ENCODE data around the gene ARHGAP44.

Gene ARHGAP44

GRCh38 chr17:12983991-12984884 is 194.9 kb downstream of the ARHGAP44 start:
- no peak for DNase-seq (ENCODE audit: extremely low spot score)
- ChIA-PET CTCF (no interaction called here), POLR2A (no interaction called here)
- TF ChIP-seq BHLHE40 (IDR thresholded peaks at IDR 0.05; ENCODE audit: borderline replicate concordance): no peak
- TF ChIP-seq FOXM1 (IDR thresholded peaks at IDR 0.05; ENCODE audit: borderline replicate concordance): no peak
- TF ChIP-seq HDGF (IDR thresholded peaks at IDR 0.05; ENCODE audit: borderline replicate concordance): no peak
- TF ChIP-seq ELF4 (IDR thresholded peaks at IDR 0.05): no peak
- no peak for TF ChIP-seq FOXA1 (IDR thresholded peaks at IDR 0.05)
- TF ChIP-seq NFRKB (IDR thresholded peaks at IDR 0.05): no peak
- no peak for TF ChIP-seq CTBP1 (IDR thresholded peaks at IDR 0.05; ENCODE audit: borderline replicate concordance)
- TF ChIP-seq SUZ12 (IDR thresholded peaks at IDR 0.05): no peak
- TF ChIP-seq FOXK2 (IDR thresholded peaks at IDR 0.05): no peak
- no peak for TF ChIP-seq PKNOX1 (IDR thresholded peaks at IDR 0.05)
- TF ChIP-seq LEF1 (IDR thresholded peaks at IDR 0.05; ENCODE audit: borderline replicate concordance): no peak
- TF ChIP-seq SP1 (IDR thresholded peaks at IDR 0.05): no peak
- TF ChIP-seq ZNF384 (IDR thresholded peaks at IDR 0.05): no peak
- no peak for TF ChIP-seq L3MBTL2 (conservative IDR thresholded peaks at IDR 0.05)
- no peak for TF ChIP-seq TARDBP (IDR thresholded peaks at IDR 0.05)
- TF ChIP-seq ARNT (IDR thresholded peaks at IDR 0.05): no peak

DNA sequence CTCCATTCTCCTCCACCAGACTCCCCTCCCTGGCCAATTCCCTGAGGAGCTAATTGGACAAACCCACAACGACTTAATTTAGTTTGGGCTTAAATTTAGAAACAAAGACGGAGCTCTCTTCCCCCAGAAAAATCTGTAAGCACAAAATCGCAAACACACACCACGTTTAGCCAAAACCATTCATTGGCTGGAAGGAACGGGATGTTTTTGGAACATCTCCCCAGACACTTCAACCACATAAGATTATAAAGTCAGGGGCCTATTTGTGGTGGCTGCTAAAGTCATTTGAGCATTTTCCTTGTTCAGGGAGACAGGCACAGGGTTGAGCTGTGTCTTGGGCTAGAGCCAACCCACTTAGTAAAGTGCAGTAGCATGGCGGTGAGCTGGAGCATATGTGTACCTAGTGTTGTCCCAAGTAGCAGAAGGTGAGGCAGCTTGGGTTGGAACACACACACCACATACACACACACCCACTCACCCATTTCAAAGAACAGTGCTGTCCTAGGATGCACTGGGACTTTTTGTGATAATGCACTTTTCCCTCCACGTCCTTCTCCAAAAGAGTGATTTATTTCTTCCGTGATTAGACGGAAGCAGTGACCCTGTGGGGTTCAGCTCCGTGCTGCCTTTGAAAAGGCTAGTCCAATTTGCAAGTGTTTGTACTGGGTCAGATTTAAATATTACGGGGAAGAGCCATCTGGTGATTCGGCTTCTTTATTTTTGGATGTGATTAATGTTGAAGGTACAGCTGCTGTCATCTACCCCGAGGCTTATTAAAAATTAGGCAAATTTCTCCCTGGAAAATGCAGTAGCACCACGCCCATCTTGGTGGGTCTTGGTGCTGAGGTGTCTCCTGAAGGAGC is 196.4 kb downstream of the ARHGAP44 start:
- no peak for DNase-seq (ENCODE audit: extremely low spot score)
- ChIA-PET POLR2A (no interaction called here), CTCF (no interaction called here)
- no peak for TF ChIP-seq NFRKB (IDR thresholded peaks at IDR 0.05)
- no peak for TF ChIP-seq ELF4 (IDR thresholded peaks at IDR 0.05)

DNA sequence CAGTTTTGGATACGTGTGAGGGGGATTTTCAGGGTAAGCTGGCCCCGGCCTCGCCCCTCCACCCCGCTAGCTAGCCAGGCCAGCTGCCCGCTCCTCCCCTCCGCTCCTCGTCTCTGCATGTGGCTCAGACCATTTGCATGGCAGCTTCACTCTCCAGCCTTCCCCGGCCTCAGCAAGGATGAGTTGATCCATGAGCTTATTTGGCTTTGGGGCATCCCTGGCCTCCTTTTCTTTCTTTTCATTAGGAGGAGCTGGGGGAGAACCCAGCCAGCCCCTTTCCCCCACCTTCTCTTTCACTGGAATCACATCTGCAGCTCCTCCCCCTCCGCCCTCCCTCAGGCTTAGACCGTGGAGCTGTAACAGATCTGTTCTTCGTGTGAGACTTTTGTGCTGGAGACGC is 197.8 kb downstream of the ARHGAP44 start:
- TF ChIP-seq CTBP1 (IDR thresholded peaks at IDR 0.05; ENCODE audit: borderline replicate concordance): no peak
- no peak for TF ChIP-seq BHLHE40 (IDR thresholded peaks at IDR 0.05; ENCODE audit: borderline replicate concordance)
- TF ChIP-seq ARNT (IDR thresholded peaks at IDR 0.05): no peak
- TF ChIP-seq FOXA1 (IDR thresholded peaks at IDR 0.05): no peak
- no peak for TF ChIP-seq HDGF (IDR thresholded peaks at IDR 0.05; ENCODE audit: borderline replicate concordance)
- no peak for TF ChIP-seq ELF4 (IDR thresholded peaks at IDR 0.05)
- no peak for TF ChIP-seq NFRKB (IDR thresholded peaks at IDR 0.05)
- TF ChIP-seq FOXM1 (IDR thresholded peaks at IDR 0.05; ENCODE audit: borderline replicate concordance): no peak
- TF ChIP-seq L3MBTL2 (conservative IDR thresholded peaks at IDR 0.05): no peak
- no peak for TF ChIP-seq FOXK2 (IDR thresholded peaks at IDR 0.05)
- no peak for TF ChIP-seq TARDBP (IDR thresholded peaks at IDR 0.05)
- CTCF ChIA-PET: no interaction called here
- POLR2A ChIA-PET: interaction anchor here (1.6 kb wide), 1 partner anchor 31 kb away, joined by 5 read pairs; the partner anchor contains the start of gene ELAC2
- DNase-seq (ENCODE audit: extremely low spot score): no peak

- DNase-seq (ENCODE audit: extremely low spot score): no peak
- ChIA-PET POLR2A (no interaction called here), CTCF (no interaction called here)
- no peak for TF ChIP-seq SP1 (IDR thresholded peaks at IDR 0.05)
Measured at GRCh38 chr17:12990041-12990808, 200.9 kb downstream of the ARHGAP44 start.

DNA sequence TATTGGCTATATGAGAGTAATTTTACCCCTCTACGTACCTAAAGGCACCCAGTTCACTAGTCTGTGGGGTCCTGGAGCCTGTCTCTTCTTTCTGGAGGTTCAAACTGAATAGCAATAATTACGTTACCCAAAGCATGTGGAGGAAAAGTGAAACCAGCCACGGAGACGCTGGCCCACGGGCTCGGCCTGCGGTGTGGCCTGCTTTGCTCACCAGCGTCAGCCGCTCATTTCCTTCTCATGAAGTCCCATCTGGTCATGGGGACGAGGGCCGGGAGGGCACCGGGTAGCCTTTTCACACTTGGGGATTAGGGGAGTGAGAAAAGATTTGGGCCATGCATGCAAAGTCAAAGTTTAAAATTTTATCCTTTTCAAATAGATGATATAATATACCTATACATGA is 201.6 kb downstream of the ARHGAP44 start:
- DNase-seq (ENCODE audit: extremely low spot score): no peak
- CTCF ChIA-PET: no interaction called here
- POLR2A ChIA-PET: no interaction called here
- TF ChIP-seq LEF1 (IDR thresholded peaks at IDR 0.05; ENCODE audit: borderline replicate concordance) (no peak), ARNT (IDR thresholded peaks at IDR 0.05) (no peak)

- CTCF ChIA-PET: no interaction called here
Measured at GRCh38 chr17:12992676-12993075, 203.4 kb downstream of the ARHGAP44 start.

More at GRCh38 chr17:12992676-12993075, 203.4 kb downstream of the ARHGAP44 start:
- POLR2A ChIA-PET: no interaction called here
- TF ChIP-seq BHLHE40 (IDR thresholded peaks at IDR 0.05; ENCODE audit: borderline replicate concordance): no peak
- TF ChIP-seq LEF1 (IDR thresholded peaks at IDR 0.05; ENCODE audit: borderline replicate concordance): no peak
- no peak for TF ChIP-seq FOXA1 (IDR thresholded peaks at IDR 0.05)
- TF ChIP-seq FOXM1 (IDR thresholded peaks at IDR 0.05; ENCODE audit: borderline replicate concordance): no peak
- TF ChIP-seq ZNF384 (IDR thresholded peaks at IDR 0.05): no peak
- TF ChIP-seq FOXK2 (IDR thresholded peaks at IDR 0.05): no peak
- TF ChIP-seq PKNOX1 (IDR thresholded peaks at IDR 0.05): no peak
- TF ChIP-seq TARDBP (IDR thresholded peaks at IDR 0.05): no peak
- no peak for TF ChIP-seq NFRKB (IDR thresholded peaks at IDR 0.05)
- no peak for TF ChIP-seq CTBP1 (IDR thresholded peaks at IDR 0.05; ENCODE audit: borderline replicate concordance)
- TF ChIP-seq ARNT (IDR thresholded peaks at IDR 0.05): no peak
- TF ChIP-seq L3MBTL2 (conservative IDR thresholded peaks at IDR 0.05): no peak
- no peak for DNase-seq (ENCODE audit: extremely low spot score)

Data from HEK293T (cell line).